Colonic mucosa (tissue), 4 donors: ENCODE measurements around the gene TNC. TPM values are rescaled to one million over a fixed set of nuclear protein-coding genes. Genes with fewer than 3 reads are reported as not detected.

ENCODE experiments used
- DNase-seq: peaks from one replicate; pipeline ENCODE4 v3.0.0-alpha.2; 2020
- H3K27ac ChIP-seq: fragments of 200-600 bp; one replicate; pipeline ENCODE4 v1.8.0; 2021
- H3K27me3 ChIP-seq: fragments of 200-600 bp; one replicate; pipeline ENCODE4 v1.8.0; 2021
- H3K36me3 ChIP-seq: fragments of 200-600 bp; one replicate; pipeline ENCODE4 v1.8.0; 2021
- H3K4me1 ChIP-seq: fragments of 200-600 bp; one replicate; pipeline ENCODE4 v1.8.0; 2021; ENCODE audit warnings: mild to moderate bottlenecking
- H3K4me3 ChIP-seq: fragments of 200-600 bp; one replicate; pipeline ENCODE4 v1.8.0; 2021
- H3K9ac ChIP-seq, 2 donors: one replicate each; pipeline ENCODE4 v1.7.0; 2013; ENCODE audit warnings: control low read depth in 2 of 2, low read depth in 2 of 2, low read length in 2 of 2
- H3K9me3 ChIP-seq: fragments of 200-600 bp; one replicate; pipeline ENCODE4 v1.8.0; 2021
- CTCF ChIP-seq: fragments of 200-600 bp; IDR thresholded peaks from one replicate; pipeline ENCODE4 v1.8.0; 2022; ENCODE audit warnings: antibody characterized with exemption, mild to moderate bottlenecking
- intact Hi-C: fragments of 100-400 bp; cut with DNase I; formaldehyde crosslinking; loops from one replicate; pipeline ENCODE4 v1.14.1; 2022
- total RNA-seq, 2 donors: library from RNA; stranded (reverse); fragmentation: NEBNext Ultra II Directional in 1 of 2; extraction: Animal tissue kit (Norgen Biotek cat#: 25700) in 1 of 2; gene quantifications; one replicate each; pipeline ENCODE4 v1.2.1, GENCODE V29; 2021
- donor health status: healthy.
- donor health status: DM: no; HTN: no; CAD: no.
- donor health status: DM: no; HTN: no; CAD: no.

TNC gene
- total RNA-seq, 2 donors from 2014 or later = 5.0 to 65.6 TPM

DNA sequence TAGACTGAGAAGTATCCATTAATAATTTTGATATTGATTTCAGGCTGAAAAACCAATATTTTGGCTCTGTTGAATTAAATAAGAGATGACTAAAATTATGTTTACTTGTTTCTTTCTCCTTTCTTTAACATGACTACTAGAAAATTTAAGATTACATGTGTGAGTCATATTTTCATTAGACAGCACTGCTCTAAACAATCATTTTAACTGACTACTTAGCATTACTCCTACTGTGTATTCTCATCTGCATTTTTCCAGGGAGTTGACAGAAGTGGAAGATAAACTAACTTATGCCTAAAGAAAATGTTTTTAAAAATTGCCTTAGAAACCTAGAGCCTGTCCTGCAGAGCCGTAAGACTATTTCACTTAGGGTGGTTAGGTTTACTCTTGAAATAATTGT lies 29.1 kb downstream of the TNC start:
- no peaks in the 10 kb centered on the region for H3K4me1 ChIP-seq
- TF ChIP-seq CTCF = no peak
- no peak overlapping the region for H3K27ac ChIP-seq
- H3K9me3 ChIP-seq = no peaks in the 10 kb centered on the region
- H3K4me3 ChIP-seq = no peak overlapping the region
- no peaks in the 10 kb centered on the region for H3K36me3 ChIP-seq
- no peaks in the 10 kb centered on the region for H3K27me3 ChIP-seq
- H3K9ac ChIP-seq = no peak overlapping the region
- no peak for DNase-seq
- intact Hi-C loops = no loop called here

- DNase-seq = no peak
- H3K27me3 ChIP-seq = no peaks in the 10 kb centered on the region
- intact Hi-C loops = no loop called here
- H3K9ac ChIP-seq = no peak overlapping the region
- no peaks in the 10 kb centered on the region for H3K9me3 ChIP-seq
- H3K4me1 ChIP-seq = no peaks in the 10 kb centered on the region
- no peak for TF ChIP-seq CTCF
- H3K27ac ChIP-seq = no peak overlapping the region
- H3K36me3 ChIP-seq = no peaks in the 10 kb centered on the region
- no peak overlapping the region for H3K4me3 ChIP-seq
Measured at GRCh38 chr9:115086886-115087285, 31.1 kb downstream of the TNC start.

DNA sequence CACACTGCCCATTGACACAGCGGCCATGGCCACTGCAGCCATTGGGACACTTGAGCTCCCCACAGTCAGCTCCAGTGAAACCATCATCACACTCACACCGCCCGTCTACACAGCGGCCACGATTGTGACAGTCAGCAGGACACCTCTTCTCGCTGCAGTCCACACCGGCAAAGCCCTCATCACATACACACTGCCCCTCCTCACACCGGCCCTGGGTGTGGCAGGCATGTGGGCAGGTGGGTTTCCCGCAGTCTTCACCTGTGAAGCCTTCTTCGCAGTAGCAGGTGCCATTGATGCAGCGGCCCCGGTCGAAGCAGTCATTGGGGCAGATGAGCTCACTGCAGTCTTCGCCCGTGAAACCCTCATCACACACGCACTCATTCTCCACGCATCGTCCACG lies 31.5 kb downstream of the TNC start:
- no peak overlapping the region for H3K27ac ChIP-seq
- H3K4me1 ChIP-seq = no peaks in the 10 kb centered on the region
- H3K9me3 ChIP-seq = no peaks in the 10 kb centered on the region
- H3K4me3 ChIP-seq = no peak overlapping the region
- no peaks in the 10 kb centered on the region for H3K36me3 ChIP-seq
- TF ChIP-seq CTCF = no peak
- DNase-seq = no peak
- H3K27me3 ChIP-seq = no peaks in the 10 kb centered on the region
- intact Hi-C loops = no loop called here
- no peak overlapping the region for H3K9ac ChIP-seq

GRCh38 chr9:115085773-115086377 lies 32.1 kb downstream of the TNC start:
- no peak for TF ChIP-seq CTCF
- no peak for DNase-seq
- Histone ChIP-seq H3K27me3 (no peaks in the 10 kb centered on the region), H3K4me3 (no peak overlapping the region), H3K9ac (no peak overlapping the region), H3K36me3 (no peaks in the 10 kb centered on the region), H3K27ac (no peak overlapping the region), H3K4me1 (no peaks in the 10 kb centered on the region), H3K9me3 (no peaks in the 10 kb centered on the region)
- intact Hi-C loops = no loop called here

DNA sequence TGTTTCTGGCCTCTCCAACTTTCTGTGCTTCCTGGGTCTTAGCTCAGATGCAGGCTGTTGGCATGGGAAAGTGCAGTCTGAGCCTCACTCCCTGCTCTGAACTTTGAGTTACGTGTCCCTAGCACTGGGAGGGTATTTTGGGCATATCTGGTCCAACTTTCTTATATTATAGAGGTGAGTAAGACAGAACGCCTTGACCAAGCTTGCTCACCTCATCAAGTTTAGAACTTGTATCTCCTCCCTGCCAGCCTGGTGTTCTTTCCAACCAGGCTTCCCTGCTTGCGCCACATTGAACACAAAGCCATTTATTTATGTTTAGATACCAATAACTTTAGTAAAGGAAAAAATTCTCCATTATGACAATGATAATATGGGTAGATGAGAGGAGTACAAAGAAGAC lies 33.2 kb downstream of the TNC start:
- Histone ChIP-seq H3K36me3 (no peaks in the 10 kb centered on the region), H3K9ac (no peak overlapping the region), H3K27me3 (no peaks in the 10 kb centered on the region), H3K4me3 (no peak overlapping the region), H3K9me3 (no peaks in the 10 kb centered on the region), H3K4me1 (no peaks in the 10 kb centered on the region), H3K27ac (no peak overlapping the region)
- TF ChIP-seq CTCF = no peak
- no peak for DNase-seq
- intact Hi-C loops = no loop called here

- H3K27ac ChIP-seq = no peak overlapping the region
Measured at GRCh38 chr9:115084157-115084556, 33.8 kb downstream of the TNC start.

More at GRCh38 chr9:115084157-115084556, 33.8 kb downstream of the TNC start:
- no peaks in the 10 kb centered on the region for H3K4me1 ChIP-seq
- no peaks in the 10 kb centered on the region for H3K36me3 ChIP-seq
- H3K4me3 ChIP-seq = no peak overlapping the region
- intact Hi-C loops = no loop called here
- TF ChIP-seq CTCF = no peak
- DNase-seq = no peak
- no peaks in the 10 kb centered on the region for H3K9me3 ChIP-seq
- H3K27me3 ChIP-seq = no peaks in the 10 kb centered on the region
- no peak overlapping the region for H3K9ac ChIP-seq
